Measurements from ENCODE around the gene PLCG2.
"Not testable (repeated sequence)": the region's sequence is repeated elsewhere in the genome, so short reads cannot be mapped to it uniquely, and the experiment has no call there.

The PLCG2 gene

DNA sequence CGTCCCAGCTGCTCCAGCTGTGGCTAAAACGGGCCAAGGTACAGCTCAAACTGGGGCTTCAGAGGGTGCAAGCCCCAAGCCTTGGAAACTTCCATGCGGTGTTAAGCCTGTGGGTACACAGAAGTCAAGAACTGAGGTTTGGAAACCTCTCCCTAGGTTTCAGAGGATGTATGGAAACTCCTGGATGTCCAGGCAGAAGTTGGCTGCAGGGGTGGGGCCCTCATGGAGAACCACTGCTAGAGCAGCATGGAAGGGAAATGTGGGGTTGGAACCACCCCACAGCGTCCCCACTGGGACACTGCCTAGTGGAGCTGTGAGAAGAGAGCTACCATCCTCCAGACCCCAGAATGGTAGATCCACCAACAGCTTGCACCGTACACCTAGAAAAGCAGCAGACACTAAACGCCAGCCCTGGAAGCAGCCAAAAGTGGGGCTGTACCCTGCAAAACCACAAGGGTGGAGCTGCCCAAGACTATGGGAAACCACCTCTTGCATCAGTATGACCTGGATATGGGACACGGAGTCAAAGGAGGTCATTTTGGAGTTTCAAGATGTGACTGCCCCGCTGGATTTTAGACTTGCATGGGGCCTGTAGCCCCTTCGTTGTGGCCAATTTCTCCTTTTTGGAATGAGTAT lies 230.0 kb downstream of the PLCG2 start:
- no peak for DNase-seq

DNA sequence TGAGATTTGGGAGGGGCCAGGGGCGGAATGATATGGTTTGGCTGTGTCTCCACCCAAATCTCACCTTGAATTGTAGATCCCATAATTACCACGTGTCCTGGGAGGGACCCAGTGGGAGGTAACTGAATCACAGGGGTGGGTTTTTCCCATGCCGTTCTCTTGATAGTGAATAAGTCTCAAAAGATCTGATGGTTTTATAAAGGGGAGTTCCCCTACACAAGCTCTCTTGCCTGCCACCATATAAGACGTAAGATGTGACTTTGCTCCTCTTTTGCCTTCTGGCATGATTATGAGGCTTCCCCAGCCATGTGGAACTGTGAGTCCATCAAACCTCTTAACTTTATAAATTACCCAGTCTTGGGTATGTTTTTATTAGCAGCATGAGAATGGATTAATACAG lies 230.7 kb downstream of the PLCG2 start:
- DNase-seq: not testable (repeated sequence)

DNA sequence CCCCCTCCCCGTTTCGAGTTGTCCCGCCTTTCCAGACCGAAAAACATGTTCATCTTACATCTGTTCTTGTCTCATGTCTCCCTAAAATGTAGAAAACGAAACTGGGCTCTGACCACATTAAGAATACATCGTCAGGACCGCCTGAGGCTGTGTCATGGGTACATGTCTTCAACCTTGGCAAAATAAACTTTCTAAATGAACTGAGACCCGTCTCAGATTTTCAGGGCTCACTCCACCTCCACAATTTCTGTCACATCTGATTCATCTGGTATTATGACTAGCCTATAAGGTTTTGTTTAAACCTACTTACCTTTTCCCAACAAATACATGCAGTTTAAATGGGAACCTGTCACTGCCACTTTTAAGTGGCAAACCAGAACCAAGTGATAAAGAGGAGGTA lies 231.6 kb downstream of the PLCG2 start:
- DNase-seq: no peak

DNA sequence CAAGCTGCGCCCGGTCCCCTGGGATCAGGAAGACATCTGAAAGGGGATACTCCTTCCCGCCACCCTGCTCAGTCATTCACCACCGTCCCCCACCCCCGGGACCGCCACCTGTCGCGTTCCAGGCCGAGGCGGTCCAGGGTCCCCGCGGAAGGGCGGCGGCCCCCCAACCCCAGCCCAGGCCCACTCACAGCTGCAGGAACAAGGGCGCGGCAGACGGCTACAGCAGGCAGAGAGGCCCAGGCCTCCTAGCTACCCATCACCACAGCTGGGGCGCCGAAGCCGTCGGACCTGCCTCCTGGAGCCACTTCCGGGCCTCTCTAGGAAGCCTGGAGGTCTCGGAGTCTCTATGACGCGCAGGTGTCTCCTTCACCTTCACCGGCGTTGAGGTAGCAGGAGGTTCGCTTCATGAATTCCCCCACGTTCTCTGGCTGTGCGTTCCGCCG lies 232.1 kb downstream of the PLCG2 start, which contains the start of gene SDR42E1:
Gene SDR42E1, minus strand, starts transcription at position 272 of the 443 bp plus-strand sequence. CDS start 10,612 bp downstream, outside the sequence.
- no peak for DNase-seq
